ENCODE results near the gene SMIM5. TPM values are rescaled to one million over a fixed set of nuclear protein-coding genes. Genes with fewer than 3 reads are reported as not detected.
A peak's percentile ranks its signal among the peaks of the same experiment; 100 is the strongest.

Gene SMIM5
- total and polyA plus RNA-seq, 2 of the 13 experiments (the other 11 are each of a cell fraction or from before 2014, with no cell fraction given): not detected

- H3K79me2 ChIP-seq (ENCODE audit: insufficient read depth, low read length): no peaks in the 10 kb centered on the region
- in situ Hi-C loops (cut with HindIII; ENCODE audit: extremely low pct_ligation_motif_present, low pct_unique_long_range_greater_than_20kb) (no loop called here), intact Hi-C loops (cut with micrococcal nuclease; ENCODE audit: unreplicated experiment) (loop anchor here (1.0 kb wide), 4 partner anchors 13 to 115 kb away; partner anchors contain the start of genes RECQL5 and SAP30BP)
- H3K27ac ChIP-seq (ENCODE audit: extremely low read length, insufficient read depth, low read length): peak overlapping the region; percentile 50
- peak overlapping the region in 2 of 3 experiments; percentile 21 to 59; a peak in 2 of 6 replicates for H3K4me3 ChIP-seq (replicated peaks in 1 of 3; ENCODE audit: insufficient read depth in 1 of 3, low read depth in 2 of 3, low read length in 3 of 3)
- ATAC-seq (peak; percentile 85), FAIRE-seq (peak; percentile 98), DNase-seq (ENCODE audit: low spot score) (peak; percentile 91)
- H3K27me3 ChIP-seq (ENCODE audit: control insufficient read depth in 1 of 2, insufficient read depth in 2 of 2, low read length in 2 of 2): no peaks in the 10 kb centered on the region
- peak overlapping the region; percentile 27; the same call in 1 of the 2 replicates for H3K9ac ChIP-seq (ENCODE audit: insufficient read depth, low read depth, low read length)
- POLR2A ChIA-PET: interaction anchor here (0.7 to 2.1 kb wide), 16 partner anchors 11 to 146 kb away, joined by 3 to 28 read pairs (median 6); partner anchors contain the start of genes RECQL5 and SAP30BP
- peaks cover 4% of the 10 kb centered on the region; the same call in 1 of the 2 replicates for H4K20me1 ChIP-seq (ENCODE audit: insufficient read depth, low read length)
- no peak overlapping the region for H2AFZ ChIP-seq (ENCODE audit: low read length)
- no TSS peak for BruUV-seq (replicated peaks)
- peaks cover 17 to 28% of the 10 kb centered on the region in 2 experiments; a peak in 4 of 5 replicates for H3K36me3 ChIP-seq (replicated peaks in 1 of 2; ENCODE audit: control insufficient read depth in 1 of 2, insufficient read depth in 2 of 2, low read length in 2 of 2)
- CTCF ChIA-PET (ENCODE audit: low intra/inter-chr PET ratio, low total read pairs): interaction anchor here (0.7 to 5.1 kb wide), 10 partner anchors 8 to 207 kb away, joined by 3 to 102 read pairs (median 4); a partner anchor contains a TSS
- H3K4me1 ChIP-seq (ENCODE audit: insufficient read depth, low read length): peaks cover 19% of the 10 kb centered on the region
- WGBS (ENCODE audit: low lambda C conversion rate): 12% methylated on average over 17 of the region's 27 CpGs
- H3K9me3 ChIP-seq (ENCODE audit: low read length): no peaks in the 10 kb centered on the region
- peak overlapping the region; percentile 76 for H3K4me2 ChIP-seq (ENCODE audit: low read depth, low read length)
- peak; percentile 5; the same call in 1 of the 2 replicates for TF ChIP-seq AHR (CRISPR knock-in tag; IDR thresholded peaks at IDR 0.05)
- 0 out of 2 replicates have a peak, but pooled peaks have one; percentile 43 for TF ChIP-seq PHF21A (CRISPR knock-in tag; IDR thresholded peaks at IDR 0.05)
- TF ChIP-seq ZNF367 (CRISPR knock-in tag; IDR thresholded peaks at IDR 0.05; ENCODE audit: borderline replicate concordance): no peak
- TF ChIP-seq ZNF335 (CRISPR knock-in tag; IDR thresholded peaks at IDR 0.05): no peak
- 0 out of 2 replicates have a peak, but pooled peaks have one; percentile 32 for TF ChIP-seq ZNF318 (CRISPR knock-in tag; IDR thresholded peaks at IDR 0.05)
- no peak for TF ChIP-seq LCORL (IDR thresholded peaks at IDR 0.05)
- peak; percentile 45; the same call in 1 of the 2 replicates for TF ChIP-seq LCORL (CRISPR knock-in tag; IDR thresholded peaks at IDR 0.05)
- TF ChIP-seq ZMYM2 (CRISPR knock-in tag; IDR thresholded peaks at IDR 0.05): 0 out of 2 replicates have a peak, but pooled peaks have one; percentile 3
- TF ChIP-seq TGIF2 (CRISPR knock-in tag; IDR thresholded peaks at IDR 0.05): peak; percentile 100
- 0 out of 2 replicates have a peak, but pooled peaks have one; percentile 22 for TF ChIP-seq TIGD3 (CRISPR knock-in tag; IDR thresholded peaks at IDR 0.05; ENCODE audit: borderline replicate concordance)
- TF ChIP-seq ZNF605 (CRISPR knock-in tag; IDR thresholded peaks at IDR 0.05): peak; percentile 47; the same call in 1 of the 2 replicates
Measured at GRCh38 chr17:75633486-75634375, 497 bp downstream of the SMIM5 start.

All from HepG2 (cell line).